IMR-90 (cell line): ENCODE results near the gene ZFAND6. TPM values are rescaled to one million over a fixed set of nuclear protein-coding genes. Genes with fewer than 3 reads are reported as not detected.

Source experiments
- ATAC-seq: fragments of 200-7000 bp; cut with Tn5 transposase; 2 replicates; pipeline ENCODE4 v1.9.1; 2020; ENCODE audit warnings: low read depth, mild to moderate bottlenecking, moderate library complexity
- BruUV-seq: library from RNA; stranded (reverse); fragments of 400-500 nt; replicated peaks from 2 replicates; lab custom pipeline; 2021; lab: Mats Ljungman, UMichigan
- CTCF ChIA-PET: fragments of 300-600 bp; formaldehyde crosslinking; extraction: SDS; loops from one replicate; lab custom pipeline; 2021; ENCODE audit warnings: antibody characterized with exemption; lab: Yijun Ruan, JAX
- POLR2A ChIA-PET: fragments of 300-600 bp; sonication (Branson Sonifier 250); formaldehyde crosslinking; loops from one replicate; lab custom pipeline; 2022; ENCODE audit warnings: antibody characterized with exemption; ENCODE audit not compliant: unreplicated experiment; lab: Charles Lee
- DNase-seq: peaks from one replicate; pipeline ENCODE4 v3.0.0; 2013
- H2AFZ ChIP-seq: replicated peaks from 2 replicates; pipeline ENCODE3; 2013; ENCODE audit warnings: low read length, mild to moderate bottlenecking; ENCODE audit not compliant: poor library complexity
- H2AK5ac ChIP-seq: 2 replicates; pipeline ENCODE4 v1.6.1; 2013; ENCODE audit warnings: low read depth, low read length, inconsistent platforms
- H2AK9ac ChIP-seq: replicated peaks from 2 replicates; pipeline ENCODE3; 2013; ENCODE audit warnings: mild to moderate bottlenecking, low read depth, low read length, moderate library complexity; ENCODE audit not compliant: poor library complexity
- H2BK120ac ChIP-seq: 2 replicates; pipeline ENCODE4 v1.6.1; 2013; ENCODE audit warnings: low read depth, low read length, inconsistent platforms
- H2BK15ac ChIP-seq: 3 replicates; pipeline ENCODE4 v1.6.1; 2013; ENCODE audit warnings: low read depth, low read length, inconsistent platforms
- H2BK20ac ChIP-seq: 2 replicates; pipeline ENCODE4 v1.6.1; 2013; ENCODE audit warnings: low read depth, mild to moderate bottlenecking, inconsistent platforms, low read length, moderate library complexity
- H2BK5ac ChIP-seq: 2 replicates; pipeline ENCODE4 v1.6.1; 2013; ENCODE audit warnings: mild to moderate bottlenecking, low read depth, low read length, inconsistent platforms; ENCODE audit not compliant: poor library complexity, severe bottlenecking
- H3K14ac ChIP-seq: replicated peaks from 2 replicates; pipeline ENCODE4 v1.6.1; 2013; ENCODE audit warnings: low read depth, low read length, inconsistent platforms
- H3K18ac ChIP-seq: 2 replicates; pipeline ENCODE4 v1.6.1; 2013; ENCODE audit warnings: low read depth, low read length, control low read depth
- H3K23ac ChIP-seq: 2 replicates; pipeline ENCODE4 v1.6.1; 2013; ENCODE audit warnings: low read depth, low read length, inconsistent platforms
- H3K27ac ChIP-seq: 2 replicates; pipeline ENCODE4 v1.5.1; 2013; ENCODE audit warnings: mild to moderate bottlenecking, control low read depth, low read length; ENCODE audit not compliant: insufficient read depth
- H3K27me3 ChIP-seq: 2 replicates; pipeline ENCODE4 v1.6.1; 2013; ENCODE audit warnings: low read length; ENCODE audit not compliant: control insufficient read depth, insufficient read depth
- H3K36me3 ChIP-seq: 2 replicates; pipeline ENCODE4 v1.6.1; 2013; ENCODE audit warnings: low read length, mixed read lengths; ENCODE audit not compliant: control insufficient read depth, insufficient read depth
- H3K4ac ChIP-seq: 2 replicates; pipeline ENCODE4 v1.6.1; 2013; ENCODE audit warnings: low read depth, low read length, inconsistent platforms
- H3K4me1 ChIP-seq: 2 replicates; pipeline ENCODE4 v1.6.1; 2013; ENCODE audit warnings: low read length, mixed read lengths; ENCODE audit not compliant: control insufficient read depth, insufficient read depth
- H3K4me2 ChIP-seq: 2 replicates; pipeline ENCODE4 v1.6.1; 2013; ENCODE audit warnings: low read depth, mild to moderate bottlenecking, control low read depth, low read length, moderate library complexity
- H3K4me3 ChIP-seq: 2 replicates; pipeline ENCODE4 v1.5.1; 2013; ENCODE audit warnings: low read depth, mild to moderate bottlenecking, control low read depth, low read length, moderate library complexity; ENCODE audit not compliant: insufficient read depth
- H3K56ac ChIP-seq: 2 replicates; pipeline ENCODE4 v1.6.1; 2013; ENCODE audit warnings: low read length, inconsistent platforms; ENCODE audit not compliant: insufficient read depth; ENCODE audit errors: extremely low read depth
- H3K79me1 ChIP-seq, 2 experiments: 2 replicates each; pipeline ENCODE4 v1.6.1; 2013; ENCODE audit warnings: low read length in 2 of 2, inconsistent platforms in 1 of 2, low read depth in 1 of 2
- H3K9ac ChIP-seq: 2 replicates; pipeline ENCODE4 v1.6.1; 2013; ENCODE audit warnings: low read depth, low read length, control low read depth
- H3K9me1 ChIP-seq: 2 replicates; pipeline ENCODE4 v1.6.1; 2013; ENCODE audit warnings: low read length, inconsistent platforms; ENCODE audit not compliant: insufficient read depth
- H3K9me3 ChIP-seq: 2 replicates; pipeline ENCODE4 v1.6.1; 2013; ENCODE audit warnings: low read length; ENCODE audit not compliant: control insufficient read depth, insufficient read depth
- H4K20me1 ChIP-seq: 2 replicates; pipeline ENCODE4 v1.6.1; 2013; ENCODE audit warnings: low read length, inconsistent platforms; ENCODE audit not compliant: insufficient read depth
- H4K5ac ChIP-seq: 2 replicates; pipeline ENCODE4 v1.6.1; 2013; ENCODE audit warnings: mild to moderate bottlenecking, low read depth, low read length, control low read depth
- H4K8ac ChIP-seq, 2 experiments: 2 replicates each; pipeline ENCODE4 v1.6.1; 2013; ENCODE audit warnings: low read depth in 2 of 2, low read length in 2 of 2, control low read depth in 1 of 2, inconsistent platforms in 1 of 2
- H4K91ac ChIP-seq: 2 replicates; pipeline ENCODE4 v1.6.1; 2013; ENCODE audit warnings: low read depth, low read length, inconsistent platforms; ENCODE audit not compliant: insufficient read depth
- WGBS, 2 experiments: methylation state at CpG; one replicate each; pipeline versions ENCODE4 v1.1.5 to v1.1.7; 2013; ENCODE audit warnings: missing lambda C conversion rate in 2 of 2; ENCODE audit not compliant: insufficient read length in 1 of 2; ENCODE audit errors: extremely low coverage in 2 of 2; 5-methylcytosine and 5-hydroxymethylcytosine counted together
- dilution Hi-C: fragments of 300-500 bp; cut with HindIII; formaldehyde crosslinking; loops from one replicate; pipeline ENCODE4 v1.14.3; 2018; ENCODE audit warnings: low sequenced_read_pairs; ENCODE audit not compliant: unreplicated experiment
- in situ Hi-C: fragments of 300-500 bp; cut with MboI; formaldehyde crosslinking; loops from 3 replicates; pipeline ENCODE4 v1.14.3; 2019; ENCODE audit warnings: low sequenced_read_pairs, inconsistent platforms, mixed read lengths
- intact Hi-C: fragments of 100-400 bp; cut with micrococcal nuclease; formaldehyde crosslinking; loops from 2 replicates; pipeline ENCODE4 v1.10.0; 2022
- polyA plus RNA-seq, 3 experiments: library from polyadenylated mRNA; depleted of rRNA; stranded (reverse); fragments of >200 nt; gene quantifications; 2 replicates each; pipeline ENCODE4 v1.2.3, GENCODE V29; 2012; ENCODE audit warnings: low replicate concordance in 1 of 3
- total RNA-seq: library from RNA; depleted of rRNA; stranded (reverse); fragments of >200 nt; gene quantifications from 2 replicates; pipeline ENCODE4 v1.2.3, GENCODE V29; 2012
- TF ChIP-seq, protein P1 (sequence below): fragments of 150-350 bp; IDR thresholded peaks from 2 replicates; pipeline ENCODE4 v1.6.1; 2017; ENCODE audit warnings: mild to moderate bottlenecking, antibody characterized with exemption, low read length, low read depth
- TF ChIP-seq, protein P2 (sequence below): fragments of 150-350 bp; IDR thresholded peaks from 2 replicates; pipeline ENCODE4 v1.6.1; 2016; ENCODE audit warnings: low read depth, mild to moderate bottlenecking, low read length, moderate library complexity, borderline replicate concordance

ZFAND6 gene
- total and polyA plus RNA-seq, 2 of the 4 experiments (the other 2 are of a cell fraction), result 77.5 to 96.4 TPM

DNA sequence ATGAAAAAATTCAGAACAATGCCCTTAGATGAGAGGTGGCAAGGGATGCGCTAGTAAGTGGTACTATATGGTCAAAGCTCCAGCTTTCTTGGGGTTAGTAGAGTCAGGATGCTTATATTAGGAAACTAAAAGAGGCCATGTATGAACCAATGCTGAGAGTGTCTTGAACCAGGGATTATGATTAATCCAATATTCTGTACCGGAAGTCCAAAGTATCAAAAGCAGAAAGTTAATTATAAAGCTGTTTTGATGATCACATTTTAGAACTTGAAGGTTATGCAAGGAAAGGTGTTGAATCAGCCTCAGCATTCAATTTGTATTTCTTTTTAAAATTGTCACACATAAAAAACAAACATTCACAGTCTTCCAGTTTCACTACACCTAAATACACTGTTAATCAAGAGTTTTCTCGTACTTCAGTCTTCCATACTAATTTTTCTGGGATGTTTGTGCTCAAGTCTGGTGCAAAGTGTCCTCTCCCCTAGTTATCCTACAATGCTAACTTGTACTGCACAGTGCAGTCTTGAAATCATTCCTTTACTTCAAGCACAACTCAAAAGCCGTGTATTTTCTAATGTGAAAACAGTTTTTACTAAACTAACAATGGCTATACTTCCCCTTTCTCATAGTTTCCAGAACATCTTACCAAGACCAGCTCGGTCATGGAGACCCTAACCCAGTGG, 82.6 kb downstream of the ZFAND6 start:
- H2BK20ac ChIP-seq, result no peak overlapping the region
- no peaks in the 10 kb centered on the region for H3K4me1 ChIP-seq
- H3K4me2 ChIP-seq, result no peak overlapping the region
- H3K4me3 ChIP-seq, result no peak overlapping the region
- no peak overlapping the region for H4K5ac ChIP-seq
- no peaks in the 10 kb centered on the region for H3K9me3 ChIP-seq
- WGBS, 2 experiments, result no CpG with 5 or more reads among the region's 5 CpGs
- no peaks in the 10 kb centered on the region for H3K27me3 ChIP-seq
- H4K91ac ChIP-seq, result no peak overlapping the region
- H3K9me1 ChIP-seq, result no peaks in the 10 kb centered on the region
- in situ Hi-C loops (no loop called here), dilution Hi-C loops (no loop called here), intact Hi-C loops (no loop called here)
- H4K20me1 ChIP-seq, result no peaks in the 10 kb centered on the region
- H2BK15ac ChIP-seq, result no peak overlapping the region
- no peaks in the 10 kb centered on the region for H3K36me3 ChIP-seq
- TF ChIP-seq, protein P1, sequence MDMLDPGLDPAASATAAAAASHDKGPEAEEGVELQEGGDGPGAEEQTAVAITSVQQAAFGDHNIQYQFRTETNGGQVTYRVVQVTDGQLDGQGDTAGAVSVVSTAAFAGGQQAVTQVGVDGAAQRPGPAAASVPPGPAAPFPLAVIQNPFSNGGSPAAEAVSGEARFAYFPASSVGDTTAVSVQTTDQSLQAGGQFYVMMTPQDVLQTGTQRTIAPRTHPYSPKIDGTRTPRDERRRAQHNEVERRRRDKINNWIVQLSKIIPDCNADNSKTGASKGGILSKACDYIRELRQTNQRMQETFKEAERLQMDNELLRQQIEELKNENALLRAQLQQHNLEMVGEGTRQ, result no peak
- TF ChIP-seq, protein P2, sequence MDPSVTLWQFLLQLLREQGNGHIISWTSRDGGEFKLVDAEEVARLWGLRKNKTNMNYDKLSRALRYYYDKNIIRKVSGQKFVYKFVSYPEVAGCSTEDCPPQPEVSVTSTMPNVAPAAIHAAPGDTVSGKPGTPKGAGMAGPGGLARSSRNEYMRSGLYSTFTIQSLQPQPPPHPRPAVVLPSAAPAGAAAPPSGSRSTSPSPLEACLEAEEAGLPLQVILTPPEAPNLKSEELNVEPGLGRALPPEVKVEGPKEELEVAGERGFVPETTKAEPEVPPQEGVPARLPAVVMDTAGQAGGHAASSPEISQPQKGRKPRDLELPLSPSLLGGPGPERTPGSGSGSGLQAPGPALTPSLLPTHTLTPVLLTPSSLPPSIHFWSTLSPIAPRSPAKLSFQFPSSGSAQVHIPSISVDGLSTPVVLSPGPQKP, result no peak
- H3K27ac ChIP-seq, result no peak overlapping the region
- no peak overlapping the region for H3K9ac ChIP-seq
- H2AK9ac ChIP-seq, result no peak overlapping the region
- H3K23ac ChIP-seq, result no peak overlapping the region
- no peak overlapping the region for H2AK5ac ChIP-seq
- BruUV-seq, result no TSS peak
- no peaks in the 10 kb centered on the region for H3K79me1 ChIP-seq
- no peak overlapping the region for H3K4ac ChIP-seq
- H4K8ac ChIP-seq, result no peak overlapping the region
- no peak overlapping the region for H3K18ac ChIP-seq
- H2BK5ac ChIP-seq, result no peak overlapping the region
- POLR2A ChIA-PET, result no interaction called here
- ATAC-seq (no peak), DNase-seq (no peak)
- no peak overlapping the region for H2AFZ ChIP-seq
- no peak overlapping the region for H2BK120ac ChIP-seq
- CTCF ChIA-PET, result no interaction called here
- no peak overlapping the region for H3K14ac ChIP-seq
- no peak overlapping the region for H3K56ac ChIP-seq
